Measurements from ENCODE around the gene PRKAR1B.

DNA sequence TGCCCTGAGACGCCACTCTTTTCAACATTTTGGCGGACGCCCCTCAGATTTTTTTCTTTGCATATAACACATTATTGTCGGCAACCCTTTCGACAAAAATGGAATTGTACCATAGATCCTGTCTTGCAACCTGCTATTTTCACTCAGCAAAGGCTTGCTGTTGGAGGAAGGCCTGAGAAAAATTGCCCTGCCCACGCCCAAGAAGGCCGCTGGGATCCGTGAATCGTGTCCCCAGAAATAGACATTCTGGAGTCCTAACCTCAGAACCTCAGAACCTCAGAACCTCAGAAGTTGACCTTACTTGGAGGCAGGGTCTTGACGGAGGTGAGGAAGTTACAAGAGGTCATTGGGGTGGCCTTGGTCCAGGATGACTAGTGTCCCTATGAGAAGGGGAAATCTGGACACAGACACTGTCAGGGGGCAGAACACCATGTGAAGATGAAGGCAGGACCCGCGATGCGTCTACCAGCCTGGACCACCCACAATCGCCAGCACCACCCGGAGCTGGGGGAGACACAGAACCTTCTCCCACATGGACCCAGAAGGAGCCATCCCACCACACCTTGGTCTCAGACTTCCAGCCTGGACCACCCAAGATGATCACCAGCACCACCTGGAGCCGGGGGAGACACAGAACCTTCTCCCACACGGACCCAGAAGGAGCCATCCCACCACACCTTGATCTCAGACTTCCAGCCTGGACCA is 19.6 kb downstream of the PRKAR1B start:
- TF ChIP-seq, protein P1, sequence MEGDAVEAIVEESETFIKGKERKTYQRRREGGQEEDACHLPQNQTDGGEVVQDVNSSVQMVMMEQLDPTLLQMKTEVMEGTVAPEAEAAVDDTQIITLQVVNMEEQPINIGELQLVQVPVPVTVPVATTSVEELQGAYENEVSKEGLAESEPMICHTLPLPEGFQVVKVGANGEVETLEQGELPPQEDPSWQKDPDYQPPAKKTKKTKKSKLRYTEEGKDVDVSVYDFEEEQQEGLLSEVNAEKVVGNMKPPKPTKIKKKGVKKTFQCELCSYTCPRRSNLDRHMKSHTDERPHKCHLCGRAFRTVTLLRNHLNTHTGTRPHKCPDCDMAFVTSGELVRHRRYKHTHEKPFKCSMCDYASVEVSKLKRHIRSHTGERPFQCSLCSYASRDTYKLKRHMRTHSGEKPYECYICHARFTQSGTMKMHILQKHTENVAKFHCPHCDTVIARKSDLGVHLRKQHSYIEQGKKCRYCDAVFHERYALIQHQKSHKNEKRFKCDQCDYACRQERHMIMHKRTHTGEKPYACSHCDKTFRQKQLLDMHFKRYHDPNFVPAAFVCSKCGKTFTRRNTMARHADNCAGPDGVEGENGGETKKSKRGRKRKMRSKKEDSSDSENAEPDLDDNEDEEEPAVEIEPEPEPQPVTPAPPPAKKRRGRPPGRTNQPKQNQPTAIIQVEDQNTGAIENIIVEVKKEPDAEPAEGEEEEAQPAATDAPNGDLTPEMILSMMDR (IDR thresholded peaks at IDR 0.05; ENCODE audit: insufficient read depth, low read depth, low read length) = no peak
- TF ChIP-seq EZH2 (IDR thresholded peaks at IDR 0.05; ENCODE audit: insufficient read depth, low read length) = no peak

Data from astrocyte (in vitro differentiated cells and primary cell).